Measurements from ENCODE around the gene MLPH.

Gene MLPH

GRCh38 chr2:237472187-237472712 is 14.8 kb upstream of the MLPH start:
- no peak overlapping the region for H3K9ac ChIP-seq (ENCODE audit: low read depth, low read length, poor library complexity, severe bottlenecking)
- H3K36me3 ChIP-seq (ENCODE audit: insufficient read depth, low read length): no peaks in the 10 kb centered on the region
- no peak overlapping the region for H3K4me2 ChIP-seq (ENCODE audit: low read depth, low read length, poor library complexity, severe bottlenecking)
- H3K4me3 ChIP-seq (ENCODE audit: low read length, poor library complexity, severe bottlenecking): no peak overlapping the region
- no peaks in the 10 kb centered on the region for H3K27me3 ChIP-seq (ENCODE audit: insufficient read depth, low read length, poor library complexity, severe bottlenecking)
- no peak overlapping the region for H2AFZ ChIP-seq (ENCODE audit: low read length)
- H3K9me3 ChIP-seq (ENCODE audit: insufficient read depth, low read depth, low read length): no peaks in the 10 kb centered on the region
- no peaks in the 10 kb centered on the region for H3F3A ChIP-seq (ENCODE audit: low read depth)
- peaks cover 18% of the 10 kb centered on the region for H3K4me1 ChIP-seq (ENCODE audit: insufficient read depth, low read length, poor library complexity, severe bottlenecking)
- no peaks in the 10 kb centered on the region for H3K79me2 ChIP-seq (ENCODE audit: insufficient read depth, low read length)
- no peaks in the 10 kb centered on the region for H4K20me1 ChIP-seq (ENCODE audit: insufficient read depth, low read length, poor library complexity, severe bottlenecking)
- no peaks in the 10 kb centered on the region for H3K9me2 ChIP-seq (replicated peaks; ENCODE audit: low read depth, low read length)
- TF ChIP-seq EZH2phosphoT487 (IDR thresholded peaks at IDR 0.05; ENCODE audit: borderline replicate concordance): no peak
- TF ChIP-seq CTCF (conservative IDR thresholded peaks at IDR 0.05; ENCODE audit: low read length): no peak

- H3K4me1 ChIP-seq (ENCODE audit: insufficient read depth, low read length, poor library complexity, severe bottlenecking): peaks cover 18% of the 10 kb centered on the region
- H3K27me3 ChIP-seq (ENCODE audit: insufficient read depth, low read length, poor library complexity, severe bottlenecking): peaks cover under 1% of the 10 kb centered on the region
- no peaks in the 10 kb centered on the region for H3K9me2 ChIP-seq (replicated peaks; ENCODE audit: low read depth, low read length)
- TF ChIP-seq CTCF (conservative IDR thresholded peaks at IDR 0.05; ENCODE audit: low read length) (no peak), EZH2phosphoT487 (IDR thresholded peaks at IDR 0.05; ENCODE audit: borderline replicate concordance) (no peak)
- H3K36me3 ChIP-seq (ENCODE audit: insufficient read depth, low read length): no peaks in the 10 kb centered on the region
- no peak overlapping the region for H3K9ac ChIP-seq (ENCODE audit: low read depth, low read length, poor library complexity, severe bottlenecking)
- no peaks in the 10 kb centered on the region for H3K9me3 ChIP-seq (ENCODE audit: insufficient read depth, low read depth, low read length)
- H3K4me3 ChIP-seq (ENCODE audit: low read length, poor library complexity, severe bottlenecking): no peak overlapping the region
- no peak overlapping the region for H3K4me2 ChIP-seq (ENCODE audit: low read depth, low read length, poor library complexity, severe bottlenecking)
- H3K79me2 ChIP-seq (ENCODE audit: insufficient read depth, low read length): no peaks in the 10 kb centered on the region
- H3F3A ChIP-seq (ENCODE audit: low read depth): no peaks in the 10 kb centered on the region
- no peaks in the 10 kb centered on the region for H4K20me1 ChIP-seq (ENCODE audit: insufficient read depth, low read length, poor library complexity, severe bottlenecking)
- H2AFZ ChIP-seq (ENCODE audit: low read length): no peak overlapping the region
These were observed 13.9 kb upstream of the MLPH start for GRCh38 chr2:237472909-237473877.

DNA sequence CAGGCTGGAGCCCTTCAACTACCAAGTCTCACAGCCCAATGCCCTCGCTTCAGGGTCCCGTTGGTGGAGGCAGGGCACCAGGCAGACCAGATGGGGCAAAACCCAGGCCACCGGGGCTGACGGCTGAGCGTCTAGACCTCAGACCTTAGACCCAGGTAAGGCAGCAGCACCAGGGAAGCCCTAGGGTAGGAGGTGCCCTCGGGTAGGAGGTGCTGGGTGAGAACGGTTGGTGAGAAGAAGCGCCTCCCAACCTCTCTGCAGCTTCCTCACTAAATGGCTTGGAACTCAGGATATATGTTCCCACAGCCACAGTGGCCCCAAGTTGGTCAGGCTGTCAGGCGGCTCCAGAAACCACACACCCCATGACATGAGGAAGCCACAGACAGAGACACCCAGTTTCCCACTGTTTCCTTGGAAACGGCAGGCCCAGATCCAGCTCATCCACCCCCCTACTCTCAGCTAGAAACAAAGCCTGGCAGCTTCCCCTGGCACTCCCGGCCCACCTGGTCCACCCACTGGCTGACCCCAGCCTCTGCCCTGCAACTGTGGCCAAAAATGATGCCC is 13.1 kb upstream of the MLPH start:
- peaks cover 8% of the 10 kb centered on the region for H3K27me3 ChIP-seq (ENCODE audit: insufficient read depth, low read length, poor library complexity, severe bottlenecking)
- no peak overlapping the region for H2AFZ ChIP-seq (ENCODE audit: low read length)
- peak overlapping the region; percentile 84 for H3K9ac ChIP-seq (ENCODE audit: low read depth, low read length, poor library complexity, severe bottlenecking)
- H3K4me3 ChIP-seq (ENCODE audit: low read length, poor library complexity, severe bottlenecking): peak overlapping the region; percentile 76
- no peaks in the 10 kb centered on the region for H4K20me1 ChIP-seq (ENCODE audit: insufficient read depth, low read length, poor library complexity, severe bottlenecking)
- peak overlapping the region; percentile 80 for H3K4me2 ChIP-seq (ENCODE audit: low read depth, low read length, poor library complexity, severe bottlenecking)
- H3F3A ChIP-seq (ENCODE audit: low read depth): no peaks in the 10 kb centered on the region
- H3K4me1 ChIP-seq (ENCODE audit: insufficient read depth, low read length, poor library complexity, severe bottlenecking): peaks cover 18% of the 10 kb centered on the region
- H3K79me2 ChIP-seq (ENCODE audit: insufficient read depth, low read length): no peaks in the 10 kb centered on the region
- no peaks in the 10 kb centered on the region for H3K36me3 ChIP-seq (ENCODE audit: insufficient read depth, low read length)
- no peaks in the 10 kb centered on the region for H3K9me3 ChIP-seq (ENCODE audit: insufficient read depth, low read depth, low read length)
- TF ChIP-seq CTCF (conservative IDR thresholded peaks at IDR 0.05; ENCODE audit: low read length) (no peak), EZH2phosphoT487 (IDR thresholded peaks at IDR 0.05; ENCODE audit: borderline replicate concordance) (no peak)
- H3K9me2 ChIP-seq (replicated peaks; ENCODE audit: low read depth, low read length): no peaks in the 10 kb centered on the region
